Activated effector memory CD4-positive, alpha-beta T cell treated with Interleukin-2 at 50 U/mL for 16 hours (primary cell): Measurements from ENCODE around the gene MLLT3.
A peak's percentile ranks its signal among the peaks of the same experiment; 100 is the strongest.

Experiments
- DNase-seq: peaks from one replicate; pipeline ENCODE4 v3.0.0-alpha.2; 2020

Gene MLLT3

DNA sequence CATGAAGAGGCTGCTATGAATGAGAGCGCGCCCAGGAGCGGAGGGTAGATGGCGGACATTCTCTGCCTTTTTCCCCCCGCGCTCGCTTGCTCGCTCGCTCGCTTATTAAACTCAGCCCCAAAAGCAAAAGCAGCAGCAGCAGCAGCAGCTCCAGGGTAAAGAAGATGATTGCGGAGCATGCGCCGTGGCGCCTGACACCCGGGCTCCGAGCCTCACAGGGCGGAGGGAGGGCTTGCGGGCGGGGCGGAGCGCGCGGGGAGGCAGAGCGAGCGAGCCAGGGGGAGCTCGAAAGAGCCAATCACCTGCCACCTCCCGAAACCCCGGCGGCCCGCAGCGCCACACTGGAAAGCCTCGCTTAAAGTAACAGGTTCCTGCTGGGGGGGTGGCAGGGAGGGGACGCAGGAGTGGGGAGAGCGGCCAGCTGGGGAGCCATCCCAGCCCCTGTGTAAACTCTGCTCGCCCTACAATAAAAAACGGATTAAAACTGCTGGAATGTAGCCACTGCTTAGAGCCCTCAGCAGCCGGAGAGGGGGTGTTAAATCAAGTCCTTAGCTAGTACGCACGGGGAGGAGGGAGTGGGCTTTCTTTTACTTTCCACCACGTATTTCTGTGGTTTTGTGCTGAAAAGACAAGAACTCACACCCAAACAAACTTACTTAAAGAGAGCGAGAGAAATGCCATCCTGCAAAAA lies at the start of gene MLLT3:
TSS of gene MLLT3 (minus strand) at position 170 of the 691 bp plus-strand sequence.
- DNase-seq: peak; percentile 96

DNA sequence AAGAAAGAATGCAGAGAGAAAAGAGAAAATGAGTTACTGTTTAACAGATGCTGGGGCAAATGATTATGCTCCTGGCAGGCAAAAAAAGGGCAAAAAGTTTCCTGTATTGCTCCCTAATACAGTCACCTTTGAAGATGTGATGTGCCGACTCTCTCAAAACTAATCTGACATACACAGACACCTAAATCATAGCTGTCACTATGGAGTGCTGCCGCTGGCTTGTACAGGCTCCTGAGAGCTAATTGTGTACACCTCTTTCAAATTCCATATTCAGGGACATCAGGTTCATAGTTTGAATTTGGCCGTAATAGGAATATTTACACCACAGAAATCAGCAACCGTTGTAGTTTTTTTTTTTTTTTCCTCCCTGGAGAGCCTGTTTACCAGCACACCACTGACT lies 49.3 kb upstream of the MLLT3 start:
- DNase-seq: no peak

DNA sequence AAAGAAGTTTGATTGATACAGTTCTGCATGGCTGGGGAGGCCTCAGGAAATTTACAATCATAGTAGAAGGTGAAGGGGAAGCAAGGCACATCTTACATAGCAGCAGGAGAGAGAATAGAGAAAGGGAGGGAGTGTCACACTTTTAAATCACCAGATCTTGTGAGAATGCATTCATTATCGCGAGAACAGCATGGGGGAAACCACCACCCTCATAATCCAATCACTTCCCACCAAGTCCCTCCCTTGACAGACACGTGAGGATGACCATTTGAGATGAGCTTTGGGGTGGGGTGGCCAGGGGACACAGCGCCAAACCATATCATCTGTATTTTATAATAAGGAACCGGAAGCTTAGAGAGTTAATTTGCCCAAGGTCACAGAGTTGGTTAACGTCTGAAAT lies 48.1 kb upstream of the MLLT3 start:
- DNase-seq: no peak

DNA sequence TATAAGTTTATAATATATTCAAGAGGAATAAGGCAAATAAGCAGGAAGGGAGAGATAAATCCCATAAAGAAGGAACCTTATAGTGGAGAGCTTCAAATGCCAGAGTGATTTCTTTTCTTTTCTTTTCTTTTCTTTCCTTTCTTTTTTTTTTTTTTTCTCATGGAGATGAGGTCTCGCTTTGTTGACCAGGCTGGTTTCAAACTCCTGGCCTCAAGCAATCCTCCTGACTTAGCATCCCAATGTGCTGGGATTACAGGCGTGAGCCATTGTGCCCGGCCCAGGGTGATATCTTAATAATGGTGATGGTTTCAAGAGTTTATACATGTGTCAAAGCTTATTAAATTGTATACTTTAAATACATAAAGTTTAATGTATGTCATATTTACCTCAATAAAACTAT lies 42.2 kb upstream of the MLLT3 start:
- no peak for DNase-seq

DNA sequence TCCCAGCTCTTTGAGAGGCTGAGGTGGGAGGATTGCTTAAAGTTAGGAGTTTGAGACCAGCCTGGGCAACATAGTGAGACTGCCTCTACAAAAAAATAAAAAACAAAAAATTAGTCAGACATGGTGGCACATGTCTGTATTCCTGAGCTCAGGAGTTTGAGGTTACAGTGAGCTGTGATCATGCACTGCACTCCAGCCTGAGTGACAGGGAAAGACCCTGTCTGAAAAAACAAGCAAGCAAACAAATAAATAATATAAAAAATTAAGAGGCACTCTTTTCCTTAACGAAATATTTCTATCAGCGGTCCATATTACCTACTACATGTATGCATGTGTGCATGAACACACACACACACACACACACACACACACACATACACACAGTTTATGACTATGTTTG lies 40.8 kb upstream of the MLLT3 start:
- DNase-seq: no peak

DNA sequence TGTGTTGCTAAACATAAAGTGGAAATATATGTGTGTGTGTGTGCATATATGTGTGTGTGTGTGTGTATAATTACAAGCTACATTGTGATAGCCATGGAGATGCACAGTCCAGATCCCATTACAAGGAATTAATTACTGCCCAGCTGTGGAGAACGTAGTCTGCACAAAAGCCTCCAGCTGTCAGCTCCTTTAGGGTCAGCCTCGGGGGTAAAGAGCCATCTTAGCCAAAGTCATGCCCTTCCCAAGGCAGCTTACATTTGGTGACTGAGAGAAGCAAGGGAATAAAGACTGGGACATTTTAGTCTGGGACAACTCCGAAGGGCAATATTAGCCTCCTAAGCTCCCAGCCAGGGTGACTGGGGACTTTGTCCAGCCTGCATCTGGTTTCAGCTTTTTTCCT lies 39.9 kb upstream of the MLLT3 start:
- DNase-seq: no peak

DNA sequence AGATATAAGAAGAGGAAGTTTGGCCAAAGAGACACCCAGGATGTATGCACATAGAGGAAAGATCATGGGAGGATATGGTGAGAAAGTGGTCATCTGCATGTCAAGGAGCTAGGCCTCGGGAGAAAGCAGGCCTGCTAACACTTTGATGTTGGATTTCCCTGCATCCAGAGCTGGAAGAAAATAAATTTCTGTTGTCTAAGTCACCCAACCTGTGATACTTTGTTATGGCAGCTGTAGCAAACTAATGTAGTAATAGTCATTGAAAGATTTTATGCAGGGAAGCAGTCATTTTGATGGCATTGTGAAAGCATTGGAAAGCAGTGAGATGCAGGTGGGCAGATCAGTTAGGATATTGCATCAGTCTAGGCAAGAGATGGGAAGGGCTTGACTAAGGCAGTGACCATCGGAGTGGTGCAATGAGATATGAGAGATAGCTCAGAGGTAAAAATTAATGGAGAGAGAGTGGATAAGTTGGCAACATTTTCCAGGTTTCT lies 37.2 kb upstream of the MLLT3 start:
- DNase-seq: no peak

DNA sequence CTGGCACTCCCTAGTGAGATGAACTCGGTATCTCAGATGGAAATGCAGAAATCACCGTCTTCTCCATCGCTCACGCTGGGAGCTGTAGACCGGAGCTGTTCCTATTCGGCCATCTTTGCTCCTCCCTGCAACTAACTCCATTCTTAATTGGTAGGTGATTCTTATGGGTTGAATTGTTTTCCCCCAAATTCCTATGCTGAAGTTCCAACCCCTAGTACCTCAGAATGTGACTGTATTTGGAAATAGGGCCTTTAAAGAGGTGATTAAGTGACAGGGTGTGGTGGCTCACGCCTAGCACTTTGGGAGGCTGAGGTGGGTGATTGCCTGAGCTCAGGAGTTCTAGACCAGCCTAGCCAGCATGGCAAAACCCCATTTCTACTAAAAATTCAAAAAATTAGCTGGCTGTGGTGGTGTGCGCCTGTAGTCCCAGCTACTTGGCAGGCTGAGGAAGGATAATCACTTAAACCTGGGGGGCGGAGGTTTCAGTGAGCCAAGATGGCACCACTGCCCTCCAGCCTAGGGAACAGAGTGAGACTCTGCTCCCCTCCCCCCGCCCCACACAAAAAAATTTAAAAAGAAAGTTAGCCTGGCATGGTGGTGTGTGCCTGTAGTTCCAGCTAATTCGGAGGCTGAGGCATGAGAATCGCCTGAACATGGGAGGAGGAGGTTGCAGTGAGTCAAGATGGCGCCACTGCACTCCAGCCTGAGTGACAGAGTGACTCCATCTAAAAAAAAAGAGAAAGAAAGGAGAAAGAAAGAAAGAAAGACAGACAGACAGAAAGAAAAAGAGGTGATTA lies 36.6 kb upstream of the MLLT3 start:
- DNase-seq: no peak

DNA sequence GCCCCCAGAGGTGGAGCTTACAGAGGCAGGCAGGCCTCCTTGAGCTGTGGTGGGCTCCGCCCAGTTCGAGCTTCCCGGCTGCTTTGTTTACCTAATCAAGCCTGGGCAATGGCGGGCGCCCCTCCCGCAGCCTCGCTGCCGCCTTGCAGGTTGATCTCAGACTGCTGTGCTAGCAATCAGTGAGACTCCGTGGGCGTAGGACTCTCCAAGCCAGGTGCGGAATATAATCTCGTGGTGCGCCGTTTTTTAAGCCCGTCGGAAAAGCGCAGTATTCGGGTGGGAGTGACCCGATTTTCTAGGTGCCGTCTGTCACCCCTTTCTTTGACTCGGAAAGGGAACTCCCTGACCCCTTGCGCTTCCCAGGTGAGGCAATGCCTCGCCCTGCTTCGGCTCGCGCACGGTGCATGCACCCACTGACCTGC lies 36.0 kb upstream of the MLLT3 start:
- DNase-seq: peak; percentile 31

DNA sequence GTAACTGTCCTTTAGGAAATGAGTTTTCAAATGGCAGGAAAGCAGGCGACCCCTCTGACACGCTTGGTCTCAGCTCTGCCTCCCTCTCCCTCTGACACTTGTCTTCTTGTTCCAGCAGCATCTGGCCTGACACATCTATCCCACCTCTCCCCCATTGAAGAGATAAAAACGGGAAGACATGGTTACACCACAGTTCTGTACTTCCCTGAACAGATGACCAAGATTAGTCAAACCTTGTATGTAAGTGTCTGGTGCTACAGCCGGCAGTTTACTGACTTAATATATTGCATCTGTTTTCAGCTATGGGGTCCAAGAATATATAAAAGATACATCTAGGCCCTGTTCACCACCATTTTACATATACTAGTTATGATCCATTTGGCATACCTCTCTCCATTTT lies 29.6 kb upstream of the MLLT3 start:
- no peak for DNase-seq

DNA sequence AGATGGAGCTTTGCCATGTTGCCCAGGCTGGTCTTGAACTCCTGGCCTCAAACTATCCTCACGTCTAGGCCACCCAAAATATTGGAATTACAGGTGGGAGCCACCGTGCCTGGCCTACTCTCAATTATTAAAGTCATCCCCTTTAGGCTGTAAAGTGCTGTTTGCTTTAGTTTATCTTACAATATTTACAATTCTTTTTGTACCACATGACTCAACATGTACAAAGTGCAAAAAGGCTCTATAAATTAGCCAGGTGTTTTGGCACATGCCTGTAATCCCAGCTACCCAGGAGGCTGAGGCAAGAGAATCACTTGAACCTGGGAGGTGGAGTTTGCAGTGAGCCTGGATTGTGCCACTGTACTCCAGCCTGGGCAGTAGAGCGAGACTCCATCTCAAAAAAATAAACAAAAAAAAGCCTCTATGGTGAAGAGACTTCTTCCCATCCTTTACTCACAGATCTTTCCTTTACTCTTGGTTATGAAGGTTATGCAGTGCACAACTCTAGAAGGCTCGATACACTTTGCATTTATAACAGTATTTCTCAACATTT lies 28.5 kb upstream of the MLLT3 start:
- DNase-seq: no peak

DNA sequence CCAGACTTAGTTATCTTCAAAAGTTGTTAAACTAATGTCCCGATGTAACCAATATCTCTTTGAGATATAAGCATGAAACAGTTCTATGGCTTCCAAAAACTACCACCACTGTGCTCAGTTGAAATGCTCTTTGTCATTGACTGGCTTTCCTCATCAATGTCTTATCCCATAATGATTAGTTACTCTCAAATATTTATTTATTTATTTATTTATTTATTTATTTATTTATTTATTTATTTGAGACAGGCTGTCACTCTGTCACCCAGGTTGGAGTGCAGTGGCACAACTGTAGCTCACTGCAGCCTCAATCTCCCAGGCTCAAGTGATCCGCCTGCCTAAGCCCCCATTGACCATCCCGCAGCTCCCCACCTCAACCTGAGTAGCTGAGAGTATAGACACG lies 28.0 kb upstream of the MLLT3 start:
- DNase-seq: no peak

DNA sequence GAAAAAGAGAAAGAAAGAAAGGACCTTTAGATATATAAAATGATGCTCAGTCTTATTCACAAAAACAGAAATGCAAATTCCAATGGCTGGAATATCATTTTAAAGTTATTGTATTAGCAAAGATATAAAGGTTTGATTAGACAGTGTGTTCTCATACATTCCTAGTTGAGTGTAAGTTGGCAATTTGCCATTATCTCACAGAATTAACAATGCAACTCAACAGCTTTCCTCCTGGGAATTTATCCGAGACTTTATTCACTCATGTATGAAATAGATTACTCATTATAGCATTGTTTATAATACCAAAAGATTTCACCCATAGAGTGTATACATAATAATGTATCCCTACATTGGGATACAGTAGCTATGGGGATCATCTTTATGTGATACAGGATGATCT lies 27.1 kb upstream of the MLLT3 start:
- no peak for DNase-seq

DNA sequence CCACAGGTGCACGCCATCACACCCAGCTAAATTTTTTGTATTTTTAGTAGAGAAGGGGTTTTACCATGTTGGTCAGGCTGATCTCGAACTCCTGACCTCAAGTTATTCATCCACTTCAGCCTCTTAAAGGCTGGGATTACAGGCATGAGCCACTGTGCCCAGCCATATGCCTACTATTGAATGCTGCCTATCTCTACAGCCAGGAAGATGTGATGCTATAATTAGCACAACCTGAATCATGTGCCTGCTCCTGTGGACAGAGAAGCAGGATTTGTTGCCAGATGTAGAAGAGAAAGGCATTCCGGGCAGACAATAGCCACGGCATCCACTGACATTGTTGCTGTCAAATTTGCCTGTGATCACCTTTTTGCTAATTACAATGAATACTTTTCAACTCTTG lies 24.4 kb upstream of the MLLT3 start:
- no peak for DNase-seq

DNA sequence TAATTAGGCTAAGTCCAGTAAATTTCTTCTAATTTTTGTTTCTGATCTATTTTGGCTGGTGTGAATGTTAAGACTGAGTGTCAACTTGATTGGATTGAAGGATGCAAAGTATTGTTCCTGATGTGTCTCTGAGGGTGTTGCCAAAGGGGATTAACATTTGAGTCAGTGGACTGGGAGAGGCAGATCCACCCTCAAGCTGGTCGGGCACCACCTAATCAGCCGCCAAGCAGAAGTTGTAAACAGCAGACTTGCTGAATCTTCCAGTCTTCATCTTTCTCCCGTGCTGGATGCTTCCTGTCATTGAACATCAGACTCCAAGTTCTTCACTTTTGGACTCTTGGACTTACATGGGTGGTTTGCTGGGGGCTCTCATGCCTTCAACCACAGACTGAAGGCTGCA lies 21.4 kb upstream of the MLLT3 start:
- DNase-seq: no peak

DNA sequence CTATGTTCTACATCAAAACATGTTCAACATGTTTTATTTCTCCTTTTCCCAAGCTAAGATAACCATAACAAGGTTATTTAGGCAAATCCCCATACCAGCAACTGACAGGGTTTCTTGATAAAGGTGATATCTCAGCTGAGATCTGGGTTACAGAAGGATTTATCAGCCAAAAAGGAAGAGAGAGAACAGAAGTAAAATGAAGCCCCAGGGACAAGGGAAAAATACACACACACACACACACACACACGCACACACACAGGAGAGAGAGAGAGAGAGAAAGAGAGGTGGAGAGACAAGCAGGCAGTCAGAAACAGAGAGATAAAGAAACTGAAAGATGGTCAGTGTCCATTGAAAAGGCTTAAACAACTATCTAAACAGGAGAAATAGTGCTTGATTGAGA lies 19.7 kb upstream of the MLLT3 start:
- DNase-seq: no peak

DNA sequence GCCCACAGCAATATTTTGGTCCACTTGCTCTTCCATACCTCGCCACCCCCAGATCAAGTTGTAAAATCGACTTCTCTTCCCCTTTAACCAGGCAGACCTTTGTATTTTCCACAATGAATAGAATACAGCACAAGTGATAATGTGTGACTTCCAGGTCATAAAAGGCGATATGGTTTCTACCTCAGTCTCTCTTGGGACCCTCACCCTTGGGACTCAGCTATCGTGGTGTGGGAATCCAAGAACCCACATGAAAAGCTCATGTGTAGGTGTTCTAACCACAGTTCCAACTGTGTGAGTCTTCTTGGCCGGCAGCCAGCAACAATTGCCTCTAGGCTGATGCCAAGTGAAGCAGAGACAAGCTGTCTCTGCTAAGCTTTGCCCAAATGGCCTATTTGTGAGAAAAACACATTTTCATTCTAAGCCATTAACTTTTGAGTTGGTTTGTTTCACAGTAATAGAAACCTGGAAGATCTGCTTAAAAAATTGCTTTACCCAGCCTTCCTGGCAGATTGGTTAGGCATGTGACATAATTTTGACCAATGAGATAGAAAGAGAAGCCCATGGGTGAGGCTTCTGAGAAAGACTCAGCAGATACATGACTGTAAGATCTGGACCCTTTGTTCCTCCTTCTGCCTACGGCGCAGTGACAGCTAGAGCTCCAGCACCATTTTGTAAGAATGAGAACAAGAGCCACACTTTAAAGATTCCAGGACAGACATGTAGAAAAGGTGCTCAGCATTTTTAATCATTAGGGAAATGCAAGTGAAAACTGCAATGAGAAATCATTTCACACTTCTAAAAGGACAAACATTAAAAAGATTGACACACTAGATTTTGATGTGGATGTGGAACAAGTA lies 18.3 kb upstream of the MLLT3 start:
- DNase-seq: peak; percentile 66

DNA sequence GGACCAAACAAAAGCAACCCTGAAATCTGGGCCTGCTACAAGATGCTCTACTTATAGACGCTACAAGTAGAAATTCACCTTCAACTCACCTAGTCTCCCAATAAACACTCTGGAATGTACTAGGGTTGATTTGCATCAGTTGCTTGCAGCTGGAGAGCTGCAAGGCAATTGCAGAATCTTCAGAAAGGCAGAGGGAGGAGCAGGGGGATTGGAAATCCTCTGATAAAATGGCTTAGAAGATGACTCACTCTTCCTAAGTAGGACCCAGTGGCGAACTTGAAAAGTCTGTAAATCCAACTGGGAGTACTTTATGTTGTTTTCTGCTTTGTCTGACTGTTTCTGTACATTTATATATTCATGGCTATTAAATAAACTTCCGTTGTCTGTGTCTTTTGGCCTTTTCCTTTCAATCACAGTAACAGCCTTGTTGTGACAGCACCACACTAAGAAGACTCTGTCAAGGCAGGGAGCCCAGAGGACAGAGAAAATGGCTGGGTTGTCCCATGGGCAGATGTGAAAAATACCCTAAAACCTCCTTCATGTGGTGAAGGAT lies 14.7 kb upstream of the MLLT3 start:
- no peak for DNase-seq

DNA sequence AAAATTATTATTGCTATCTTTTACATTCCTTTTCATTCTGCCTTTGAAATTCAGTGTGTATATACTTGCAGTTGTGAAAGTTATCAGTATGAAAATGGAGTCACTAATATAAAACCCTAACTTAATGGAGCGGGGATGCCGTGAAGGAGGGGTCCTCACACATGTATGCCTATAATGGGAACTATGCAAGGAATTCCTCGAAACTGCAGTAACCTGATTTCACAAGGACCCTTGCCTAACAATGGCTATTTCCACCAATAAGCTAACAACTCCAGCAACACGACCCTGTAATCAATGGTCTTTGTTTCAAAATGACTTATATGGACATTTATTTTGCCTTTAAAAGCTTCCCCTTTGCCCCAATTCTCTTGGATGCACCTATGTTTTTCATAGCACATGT lies 12.6 kb upstream of the MLLT3 start:
- DNase-seq: no peak

DNA sequence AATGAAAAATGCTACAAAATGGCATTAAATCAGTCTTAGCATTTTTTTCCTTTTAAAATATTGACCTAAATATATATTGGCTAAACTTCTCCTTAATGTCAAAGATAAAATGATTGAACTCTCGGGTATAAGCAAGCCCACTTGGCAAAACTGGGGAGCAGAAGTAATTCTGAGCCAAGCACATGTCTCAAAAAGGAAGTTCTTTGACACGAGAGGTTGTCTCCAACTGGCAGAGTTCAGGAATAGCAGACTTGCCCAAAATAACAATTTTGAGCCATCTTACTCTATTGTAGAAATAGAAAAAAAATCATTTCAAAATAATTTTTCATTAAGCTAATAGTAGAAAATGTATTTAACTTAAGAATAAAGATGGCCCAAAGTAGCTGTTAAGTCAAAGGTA lies 10.4 kb upstream of the MLLT3 start:
- no peak for DNase-seq

DNA sequence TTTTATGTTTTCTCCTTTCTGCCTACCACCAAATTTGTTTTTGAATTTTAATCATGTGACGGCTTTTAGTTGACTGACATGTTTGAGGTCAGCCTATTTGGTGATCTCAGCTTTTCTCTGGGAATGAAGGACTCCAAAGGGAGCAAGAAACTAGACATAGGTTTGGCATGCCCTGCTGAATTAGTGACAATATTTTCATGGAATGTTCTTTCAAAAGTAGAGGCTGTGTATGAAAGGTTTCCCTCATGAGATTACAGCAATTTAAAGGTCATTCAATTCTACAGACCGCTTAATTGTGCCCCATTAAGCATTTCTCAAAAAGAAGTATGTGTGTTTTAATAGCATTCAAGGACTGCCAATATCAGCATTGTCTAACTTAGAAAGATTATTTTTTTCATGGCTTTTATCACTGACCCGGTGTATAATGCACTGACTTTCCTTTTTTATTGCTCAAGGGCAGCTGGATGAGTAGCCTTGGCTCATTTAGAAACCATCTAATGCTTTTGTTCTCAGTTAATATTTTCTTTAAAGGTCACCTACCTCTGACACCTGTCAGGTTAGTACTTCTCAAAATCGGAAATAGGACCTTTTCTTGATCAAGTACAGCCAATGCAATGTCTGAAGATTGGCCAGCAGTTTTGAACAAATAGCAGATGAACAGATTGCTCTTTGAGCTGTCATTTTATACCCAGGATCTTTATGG lies 8.1 kb upstream of the MLLT3 start:
- DNase-seq: no peak

DNA sequence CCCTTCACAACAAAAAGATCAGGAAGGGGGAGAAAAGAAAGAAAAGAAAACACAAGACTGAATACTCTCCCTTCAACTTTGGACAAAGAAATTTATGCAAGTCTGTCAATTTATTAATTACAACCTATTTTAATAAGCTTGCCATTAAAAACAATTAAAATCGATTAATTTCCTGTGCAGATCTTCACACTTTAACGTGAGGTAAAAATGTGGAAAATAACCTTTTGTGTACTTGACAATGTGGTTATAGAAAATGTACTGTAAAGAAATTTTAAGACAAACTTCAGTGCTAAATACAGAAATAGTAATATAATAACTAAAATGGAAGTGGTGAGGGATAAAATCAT lies 2.7 kb upstream of the MLLT3 start:
- no peak for DNase-seq
